Diencephalon (tissue), 1 donor: ENCODE results near the gene POU6F2. TPM values are rescaled to one million over a fixed set of nuclear protein-coding genes. Genes with fewer than 3 reads are reported as not detected.

Experiments
- small RNA-seq: library from RNA; depleted of rRNA; stranded (forward); fragments of <200 nt; gene quantifications from one replicate; pipeline ENCODE3, GENCODE V24; 2014
- total RNA-seq: library from RNA; depleted of rRNA; stranded (reverse); fragments of >200 nt; gene quantifications from one replicate; pipeline ENCODE4 v1.2.3, GENCODE V29; 2014

The POU6F2 gene, protein sequence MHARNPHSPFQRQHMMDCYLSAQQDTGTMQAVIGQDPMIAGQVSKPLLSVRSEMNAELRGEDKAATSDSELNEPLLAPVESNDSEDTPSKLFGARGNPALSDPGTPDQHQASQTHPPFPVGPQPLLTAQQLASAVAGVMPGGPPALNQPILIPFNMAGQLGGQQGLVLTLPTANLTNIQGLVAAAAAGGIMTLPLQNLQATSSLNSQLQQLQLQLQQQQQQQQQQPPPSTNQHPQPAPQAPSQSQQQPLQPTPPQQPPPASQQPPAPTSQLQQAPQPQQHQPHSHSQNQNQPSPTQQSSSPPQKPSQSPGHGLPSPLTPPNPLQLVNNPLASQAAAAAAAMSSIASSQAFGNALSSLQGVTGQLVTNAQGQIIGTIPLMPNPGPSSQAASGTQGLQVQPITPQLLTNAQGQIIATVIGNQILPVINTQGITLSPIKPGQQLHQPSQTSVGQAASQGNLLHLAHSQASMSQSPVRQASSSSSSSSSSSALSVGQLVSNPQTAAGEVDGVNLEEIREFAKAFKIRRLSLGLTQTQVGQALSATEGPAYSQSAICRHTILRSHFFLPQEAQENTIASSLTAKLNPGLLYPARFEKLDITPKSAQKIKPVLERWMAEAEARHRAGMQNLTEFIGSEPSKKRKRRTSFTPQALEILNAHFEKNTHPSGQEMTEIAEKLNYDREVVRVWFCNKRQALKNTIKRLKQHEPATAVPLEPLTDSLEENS
- 2.1 TPM for total RNA-seq

DNA sequence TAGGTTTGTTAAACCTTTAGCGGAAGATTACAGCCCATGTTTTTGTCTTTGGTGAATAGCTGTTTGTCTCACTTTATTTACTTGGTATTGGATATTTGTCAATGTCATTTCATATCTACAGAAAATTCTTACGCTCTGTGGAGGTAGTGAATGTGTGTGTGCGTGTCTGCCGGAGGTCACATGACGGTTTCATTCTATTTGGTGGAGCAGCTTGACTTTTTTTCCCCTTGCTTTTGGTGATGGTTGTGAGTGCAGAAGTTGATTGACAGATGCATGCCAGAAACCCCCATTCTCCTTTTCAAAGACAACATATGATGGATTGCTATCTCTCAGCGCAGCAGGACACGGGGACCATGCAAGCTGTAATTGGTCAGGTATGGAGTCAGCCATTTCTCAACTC, at the start of gene POU6F2:
Gene POU6F2, plus strand, starts transcription at position 225 of the 400 bp plus-strand sequence. Its CDS starts 45 bp downstream, at position 270.

Small RNA genes lying within 50 kb of the gene (small RNA-seq; reads per million reads assigned to genes)
- gene SNORA20B, result not detected

Other genes with a start within 250 kb of the POU6F2 start
- gene VPS41, start 68.7 kb upstream of the POU6F2 start, total RNA-seq, result 102 TPM